Endothelial cell of umbilical vein (primary cell): ENCODE results near the gene SMARCE1. TPM values are rescaled to one million over a fixed set of nuclear protein-coding genes. Genes with fewer than 3 reads are reported as not detected.

Experiments
- BruUV-seq: library from RNA; stranded (reverse); fragments of 400-500 nt; replicated peaks from 2 replicates; lab custom pipeline; 2021; lab: Mats Ljungman, UMichigan
- CTCF ChIA-PET: fragments of 300-600, 350-600 bp; sonication (Branson Sonifier 250); formaldehyde crosslinking; loops from one replicate; lab custom pipeline; 2021; ENCODE audit warnings: antibody characterized with exemption, inconsistent platforms; lab: Charles Lee
- POLR2A ChIA-PET: fragments of 300-600, 350-600 bp; sonication (Branson Sonifier 250); formaldehyde crosslinking; loops from one replicate; lab custom pipeline; 2021; ENCODE audit warnings: antibody characterized with exemption, inconsistent platforms; lab: Charles Lee
- DNase-seq: peaks from one replicate; pipeline ENCODE4 v3.0.0-alpha.2; 2011; ENCODE audit warnings: low read depth, low spot score
- FAIRE-seq: peaks from 2 replicates; lab custom pipeline; 2011; peaks lifted over from hg19 to GRCh38; lab: Jason Lieb, UNC
- H2AFZ ChIP-seq: 2 replicates; pipeline ENCODE4 v1.6.0; 2012; ENCODE audit warnings: low read depth, low read length, control low read depth, inconsistent platforms
- H3K27ac ChIP-seq: 2 replicates; pipeline ENCODE4 v1.5.1; 2011; ENCODE audit warnings: low read depth, mild to moderate bottlenecking, control low read depth, low read length, moderate library complexity; ENCODE audit not compliant: insufficient read depth
- H3K27me3 ChIP-seq, 2 experiments: 2 replicates each; pipeline versions ENCODE4 v1.6.0 to v1.6.1; 2011; ENCODE audit warnings: low read length in 2 of 2, mixed read lengths in 1 of 2; ENCODE audit not compliant: control insufficient read depth in 2 of 2, insufficient read depth in 2 of 2
- H3K36me3 ChIP-seq, 2 experiments: 2 replicates in 1 of 2; 3 replicates in 1 of 2; pipeline ENCODE4 v1.5.1; 2011; ENCODE audit warnings: low read length in 2 of 2, mild to moderate bottlenecking in 1 of 2, moderate library complexity in 1 of 2; ENCODE audit not compliant: control insufficient read depth in 2 of 2, insufficient read depth in 2 of 2; ENCODE audit errors: extremely low read depth in 1 of 2
- H3K4me1 ChIP-seq: 3 replicates; pipeline ENCODE4 v1.5.1; 2011; ENCODE audit warnings: mild to moderate bottlenecking, low read length; ENCODE audit not compliant: control insufficient read depth, insufficient read depth; ENCODE audit errors: extremely low read depth
- H3K4me2 ChIP-seq: 2 replicates; pipeline ENCODE4 v1.6.1; 2011; ENCODE audit warnings: low read length, control low read depth, mixed read lengths; ENCODE audit not compliant: insufficient read depth
- H3K4me3 ChIP-seq, 3 experiments: fragments of 200-600 bp in 1 of 3; sonication (generic), shearing (Covaris generic) in 1 of 3; replicated peaks in 1 of 3; 2 replicates each; pipeline ENCODE4 v1.5.1; 2011 to 2016; ENCODE audit warnings: control low read depth in 3 of 3, low read length in 3 of 3, mild to moderate bottlenecking in 2 of 3, inconsistent platforms in 1 of 3, low read depth in 1 of 3, moderate library complexity in 1 of 3; ENCODE audit not compliant: insufficient read depth in 1 of 3
- H3K79me2 ChIP-seq: 2 replicates; pipeline ENCODE4 v1.6.0; 2012; ENCODE audit warnings: low read length, inconsistent platforms; ENCODE audit not compliant: control insufficient read depth, insufficient read depth
- H3K9ac ChIP-seq: replicated peaks from 2 replicates; pipeline ENCODE3; 2011; ENCODE audit warnings: low read length, control low read depth; ENCODE audit not compliant: insufficient read depth; ENCODE audit errors: extremely low read depth
- H3K9me1 ChIP-seq: replicated peaks from 3 replicates; pipeline ENCODE4 v1.6.0; 2011; ENCODE audit warnings: mild to moderate bottlenecking, low read length; ENCODE audit not compliant: control insufficient read depth, insufficient read depth; ENCODE audit errors: extremely low read depth
- H3K9me3 ChIP-seq: replicated peaks from 2 replicates; pipeline ENCODE4 v1.5.1; 2012; ENCODE audit warnings: low read length, inconsistent platforms; ENCODE audit not compliant: control insufficient read depth, insufficient read depth
- H4K20me1 ChIP-seq: replicated peaks from 2 replicates; pipeline ENCODE3; 2011; ENCODE audit warnings: mild to moderate bottlenecking, low read length; ENCODE audit not compliant: control insufficient read depth, insufficient read depth; ENCODE audit errors: extremely low read depth
- CTCF ChIP-seq, 2 donors: IDR thresholded peaks; 1 replicate in 1 of 2; 2 replicates in 1 of 2; pipeline ENCODE4 v1.5.1; 2011; ENCODE audit warnings: low read length in 2 of 2, mild to moderate bottlenecking in 2 of 2, moderate library complexity in 2 of 2, control low read depth in 1 of 2, inconsistent platforms in 1 of 2, low read depth in 1 of 2; ENCODE audit not compliant: insufficient read depth in 1 of 2; ENCODE audit errors: extremely low read depth in 1 of 2
- EZH2 ChIP-seq: IDR thresholded peaks from 2 replicates; pipeline ENCODE4 v1.6.1; 2012; ENCODE audit warnings: borderline replicate concordance, low read depth, mild to moderate bottlenecking, moderate library complexity, low read length, inconsistent platforms; ENCODE audit not compliant: severe bottlenecking
- FOS ChIP-seq: IDR thresholded peaks from 2 replicates; pipeline ENCODE4 v1.6.1; 2011; ENCODE audit warnings: mild to moderate bottlenecking, low read length, moderate library complexity, borderline replicate concordance; ENCODE audit not compliant: insufficient read depth
- GATA2 ChIP-seq: IDR thresholded peaks from 2 replicates; pipeline ENCODE4 v1.7.0; 2011; ENCODE audit warnings: low read depth, mild to moderate bottlenecking, moderate library complexity, mixed read lengths, low read length; ENCODE audit not compliant: insufficient read length, insufficient read depth
- JUN ChIP-seq: IDR thresholded peaks from 2 replicates; pipeline ENCODE4 v1.6.1; 2011; ENCODE audit warnings: borderline replicate concordance, low read depth; ENCODE audit not compliant: insufficient read length, insufficient read depth
- MAX ChIP-seq: IDR thresholded peaks from 2 replicates; pipeline ENCODE4 v1.6.1; 2011; ENCODE audit not compliant: insufficient read depth, insufficient read length
- MYC ChIP-seq: IDR thresholded peaks from one replicate; pipeline ENCODE4 v1.6.1; 2011; ENCODE audit warnings: mild to moderate bottlenecking, low read depth, low read length
- POLR2A ChIP-seq: IDR thresholded peaks from 2 replicates; pipeline ENCODE4 v1.6.1; 2012; ENCODE audit warnings: low read depth, mild to moderate bottlenecking, control low read depth, low read length
- POLR2AphosphoS5 ChIP-seq: IDR thresholded peaks from 2 replicates; pipeline ENCODE4 v1.6.1; 2012; ENCODE audit warnings: low read depth, mild to moderate bottlenecking, control low read depth, low read length, moderate library complexity; ENCODE audit not compliant: insufficient read depth
- dilution Hi-C: fragments of 300-500 bp; cut with MboI; formaldehyde crosslinking; loops from one replicate; pipeline ENCODE4 v1.15.0; 2019; ENCODE audit warnings: low sequenced_read_pairs; ENCODE audit not compliant: extremely low pct_ligation_motif_present
- intact Hi-C: fragments of 100-400 bp; cut with micrococcal nuclease; formaldehyde crosslinking; loops from one replicate; pipeline ENCODE4 v1.10.0; 2022
- polyA plus RNA-seq, 4 experiments: library from polyadenylated mRNA; depleted of rRNA in 3 of 4; stranded (reverse) in 3 of 4; unstranded in 1 of 4; fragments of >200 nt; gene quantifications; 2 replicates each; pipeline versions ENCODE4 v1.2.1 to v1.2.3, GENCODE V29; 2011 to 2012; ENCODE audit warnings: missing spikeins in 1 of 4
- total RNA-seq: library from RNA; stranded (reverse); gene quantifications from 2 replicates; pipeline ENCODE4 v1.2.3, GENCODE V29; 2021

SMARCE1 gene
- total and polyA plus RNA-seq, 2 donors (not counting 3 experiments of a cell fraction or from before 2014, with no cell fraction given) = 28.4 to 127 TPM

- CTCF ChIA-PET = no interaction called here
- H3K27me3 ChIP-seq = peaks cover 13 to 21% of the 10 kb centered on the region in 2 experiments
- H3K36me3 ChIP-seq = no peaks in the 10 kb centered on the region
- no peaks in the 10 kb centered on the region for H4K20me1 ChIP-seq
- FAIRE-seq = no peak
- dilution Hi-C loops (no loop called here), intact Hi-C loops (no loop called here)
- BruUV-seq = no TSS peak
- no peak for DNase-seq
- H3K79me2 ChIP-seq = no peaks in the 10 kb centered on the region
- H3K4me1 ChIP-seq = no peaks in the 10 kb centered on the region
- no peak overlapping the region for H3K4me2 ChIP-seq
- H2AFZ ChIP-seq = no peak overlapping the region
- POLR2A ChIA-PET = no interaction called here
- H3K4me3 ChIP-seq = no peak overlapping the region
- H3K27ac ChIP-seq = no peak overlapping the region
- H3K9me1 ChIP-seq = no peaks in the 10 kb centered on the region
- H3K9ac ChIP-seq = no peak overlapping the region
- no peaks in the 10 kb centered on the region for H3K9me3 ChIP-seq
- TF ChIP-seq POLR2AphosphoS5 (no peak), CTCF (IDR thresholded peaks at IDR 0.05; ENCODE audit: extremely low read depth in 1 of 2, insufficient read depth in 1 of 2, low read depth in 1 of 2, low read length in 2 of 2) (no peak), MAX (no peak), GATA2 (no peak), FOS (no peak), POLR2A (no peak), EZH2 (no peak), MYC (no peak), JUN (no peak)
Measured at GRCh38 chr17:40599468-40599763, 48.2 kb downstream of the SMARCE1 start.
